IPS-15b (cell line): ENCODE data around the gene MYO15B.

ENCODE experiments used
- H3K27me3 ChIP-seq: one replicate; pipeline ENCODE4 v1.6.1; 2013; ENCODE audit warnings: low read length; ENCODE audit not compliant: control insufficient read depth, insufficient read depth
- H3K36me3 ChIP-seq: one replicate; pipeline ENCODE4 v1.6.1; 2013; ENCODE audit warnings: low read length; ENCODE audit not compliant: control insufficient read depth, insufficient read depth
- H3K4me1 ChIP-seq: one replicate; pipeline ENCODE4 v1.6.1; 2013; ENCODE audit warnings: mild to moderate bottlenecking, low read length; ENCODE audit not compliant: control insufficient read depth, insufficient read depth
- H3K4me3 ChIP-seq: one replicate; pipeline ENCODE4 v1.5.1; 2013; ENCODE audit warnings: low read depth, low read length
- H3K9ac ChIP-seq: one replicate; pipeline ENCODE4 v1.6.1; 2013; ENCODE audit warnings: low read depth, mild to moderate bottlenecking, low read length
- H3K9me3 ChIP-seq: one replicate; pipeline ENCODE4 v1.6.1; 2013; ENCODE audit warnings: mild to moderate bottlenecking, low read length; ENCODE audit not compliant: control insufficient read depth, insufficient read depth

MYO15B gene

GRCh38 chr17:75596320-75597087 is 8.9 kb downstream of the MYO15B start:
- H3K9ac ChIP-seq = no peak overlapping the region

GRCh38 chr17:75601057-75601987 is 13.7 kb downstream of the MYO15B start:
- Histone ChIP-seq H3K9ac (no peak overlapping the region), H3K36me3 (no peaks in the 10 kb centered on the region), H3K4me3 (no peak overlapping the region), H3K4me1 (no peaks in the 10 kb centered on the region), H3K27me3 (no peaks in the 10 kb centered on the region), H3K9me3 (no peaks in the 10 kb centered on the region)

More at GRCh38 chr17:75596320-75597087, 8.9 kb downstream of the MYO15B start:
- Histone ChIP-seq H3K27me3 (no peaks in the 10 kb centered on the region), H3K36me3 (no peaks in the 10 kb centered on the region), H3K4me1 (no peaks in the 10 kb centered on the region), H3K4me3 (no peak overlapping the region), H3K9me3 (no peaks in the 10 kb centered on the region)

GRCh38 chr17:75602644-75603043 is 15.0 kb downstream of the MYO15B start:
- no peak overlapping the region for H3K4me3 ChIP-seq
- H3K4me1 ChIP-seq = no peaks in the 10 kb centered on the region
- no peaks in the 10 kb centered on the region for H3K27me3 ChIP-seq
- no peaks in the 10 kb centered on the region for H3K36me3 ChIP-seq
- no peak overlapping the region for H3K9ac ChIP-seq
- H3K9me3 ChIP-seq = no peaks in the 10 kb centered on the region

- Histone ChIP-seq H3K4me3 (no peak overlapping the region), H3K36me3 (no peaks in the 10 kb centered on the region), H3K9ac (no peak overlapping the region), H3K27me3 (no peaks in the 10 kb centered on the region), H3K9me3 (no peaks in the 10 kb centered on the region), H3K4me1 (no peaks in the 10 kb centered on the region)
These were observed 15.5 kb downstream of the MYO15B start for GRCh38 chr17:75603123-75603522.

GRCh38 chr17:75604034-75604695 is 16.6 kb downstream of the MYO15B start:
- H3K36me3 ChIP-seq = no peaks in the 10 kb centered on the region
- H3K9me3 ChIP-seq = no peaks in the 10 kb centered on the region
- H3K27me3 ChIP-seq = no peaks in the 10 kb centered on the region
- H3K4me1 ChIP-seq = no peaks in the 10 kb centered on the region
- no peak overlapping the region for H3K4me3 ChIP-seq
- no peak overlapping the region for H3K9ac ChIP-seq

- Histone ChIP-seq H3K36me3 (no peaks in the 10 kb centered on the region), H3K9me3 (no peaks in the 10 kb centered on the region), H3K9ac (no peak overlapping the region), H3K4me3 (no peak overlapping the region), H3K4me1 (no peaks in the 10 kb centered on the region), H3K27me3 (no peaks in the 10 kb centered on the region)
These were observed 18.2 kb downstream of the MYO15B start for GRCh38 chr17:75605790-75606189.

- Histone ChIP-seq H3K4me3 (no peak overlapping the region), H3K36me3 (no peaks in the 10 kb centered on the region), H3K9me3 (no peaks in the 10 kb centered on the region), H3K9ac (no peak overlapping the region), H3K4me1 (no peaks in the 10 kb centered on the region), H3K27me3 (no peaks in the 10 kb centered on the region)
These were observed 19.5 kb downstream of the MYO15B start for GRCh38 chr17:75607086-75607485.

GRCh38 chr17:75610103-75610984 is 22.7 kb downstream of the MYO15B start:
- Histone ChIP-seq H3K9me3 (no peaks in the 10 kb centered on the region), H3K9ac (no peak overlapping the region), H3K27me3 (no peaks in the 10 kb centered on the region), H3K4me3 (no peak overlapping the region), H3K36me3 (peaks cover 4% of the 10 kb centered on the region), H3K4me1 (no peaks in the 10 kb centered on the region)

- H3K4me1 ChIP-seq = no peaks in the 10 kb centered on the region
- H3K27me3 ChIP-seq = no peaks in the 10 kb centered on the region
- H3K9ac ChIP-seq = no peak overlapping the region
- no peak overlapping the region for H3K4me3 ChIP-seq
- H3K9me3 ChIP-seq = no peaks in the 10 kb centered on the region
- H3K36me3 ChIP-seq = peaks cover 4% of the 10 kb centered on the region
These were observed 24.3 kb downstream of the MYO15B start for GRCh38 chr17:75611851-75612429.

GRCh38 chr17:75612906-75613626 is 25.5 kb downstream of the MYO15B start:
- peaks cover 4% of the 10 kb centered on the region for H3K36me3 ChIP-seq
- H3K4me3 ChIP-seq = no peak overlapping the region
- no peaks in the 10 kb centered on the region for H3K27me3 ChIP-seq
- no peaks in the 10 kb centered on the region for H3K4me1 ChIP-seq
- no peak overlapping the region for H3K9ac ChIP-seq
- no peaks in the 10 kb centered on the region for H3K9me3 ChIP-seq
